ENCODE data around the gene MANF.

DNA sequence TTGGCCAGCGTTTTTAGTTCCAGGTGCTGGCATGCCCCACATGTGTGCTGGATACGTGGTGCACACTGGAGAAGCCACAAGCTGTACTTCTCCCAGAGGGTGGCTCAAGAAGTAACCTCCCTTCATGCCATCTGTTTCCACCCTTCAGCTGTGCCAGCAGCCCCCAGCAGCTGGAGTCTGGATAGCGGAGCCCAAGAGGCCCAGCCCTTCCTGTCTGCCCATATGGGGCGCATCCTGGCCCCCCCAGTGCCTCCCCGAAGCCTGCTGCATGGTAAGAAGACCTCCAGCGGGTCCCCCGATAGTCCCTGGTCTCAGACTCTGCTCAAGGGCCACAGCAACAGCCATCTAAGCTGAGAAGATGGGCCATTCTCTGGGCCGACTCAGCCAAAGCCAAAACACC is 5.8 kb upstream of the MANF start:
- TF ChIP-seq, protein P1, sequence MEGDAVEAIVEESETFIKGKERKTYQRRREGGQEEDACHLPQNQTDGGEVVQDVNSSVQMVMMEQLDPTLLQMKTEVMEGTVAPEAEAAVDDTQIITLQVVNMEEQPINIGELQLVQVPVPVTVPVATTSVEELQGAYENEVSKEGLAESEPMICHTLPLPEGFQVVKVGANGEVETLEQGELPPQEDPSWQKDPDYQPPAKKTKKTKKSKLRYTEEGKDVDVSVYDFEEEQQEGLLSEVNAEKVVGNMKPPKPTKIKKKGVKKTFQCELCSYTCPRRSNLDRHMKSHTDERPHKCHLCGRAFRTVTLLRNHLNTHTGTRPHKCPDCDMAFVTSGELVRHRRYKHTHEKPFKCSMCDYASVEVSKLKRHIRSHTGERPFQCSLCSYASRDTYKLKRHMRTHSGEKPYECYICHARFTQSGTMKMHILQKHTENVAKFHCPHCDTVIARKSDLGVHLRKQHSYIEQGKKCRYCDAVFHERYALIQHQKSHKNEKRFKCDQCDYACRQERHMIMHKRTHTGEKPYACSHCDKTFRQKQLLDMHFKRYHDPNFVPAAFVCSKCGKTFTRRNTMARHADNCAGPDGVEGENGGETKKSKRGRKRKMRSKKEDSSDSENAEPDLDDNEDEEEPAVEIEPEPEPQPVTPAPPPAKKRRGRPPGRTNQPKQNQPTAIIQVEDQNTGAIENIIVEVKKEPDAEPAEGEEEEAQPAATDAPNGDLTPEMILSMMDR (IDR thresholded peaks at IDR 0.05): no peak
- no peak for TF ChIP-seq POLR2A (IDR thresholded peaks at IDR 0.05)
